ENCODE data around the gene RBPMS2. TPM values are rescaled to one million over a fixed set of nuclear protein-coding genes. Genes with fewer than 3 reads are reported as not detected.

RBPMS2 gene
- polyA plus RNA-seq, 1 of the 3 experiments (the other 2 are of a cell fraction), result 6.5 TPM

DNA sequence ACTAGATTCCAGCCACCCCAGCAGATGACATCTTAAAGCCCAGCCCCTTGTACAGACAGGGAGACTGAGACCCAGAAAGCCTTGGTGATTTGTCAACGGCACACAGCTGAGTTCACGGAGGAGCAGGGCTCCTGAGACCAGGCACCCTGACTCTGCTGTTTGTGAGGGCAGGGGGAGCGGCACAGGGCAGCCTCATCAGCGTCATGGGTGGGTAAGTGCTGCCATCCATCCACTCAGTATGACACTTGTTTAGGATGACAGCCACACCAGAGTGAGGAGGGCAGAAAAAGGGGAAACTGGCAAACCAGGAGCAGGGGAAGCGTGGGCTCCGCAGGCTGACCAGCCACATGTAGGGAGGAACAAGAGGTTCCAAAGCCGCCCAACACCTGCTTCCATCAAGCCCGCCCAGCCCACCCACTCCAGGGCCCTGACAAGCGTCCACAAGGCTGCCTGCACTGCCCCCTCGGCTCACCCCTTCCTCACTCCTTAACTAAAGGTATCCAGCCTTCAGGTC, 19.9 kb downstream of the RBPMS2 start:
- no peak overlapping the region for H3K4me2 ChIP-seq
- no peaks in the 10 kb centered on the region for H3K9me3 ChIP-seq
- ChIA-PET POLR2A (no interaction called here), CTCF (no interaction called here)
- H3K9ac ChIP-seq, result no peak overlapping the region
- H3K36me3 ChIP-seq (replicated peaks in 1 of 2; ENCODE audit: control insufficient read depth in 1 of 2, insufficient read depth in 2 of 2, low read length in 1 of 2), result no peaks in the 10 kb centered on the region
- no peaks in the 10 kb centered on the region for H3K9me2 ChIP-seq
- TF ChIP-seq EP300 (IDR thresholded peaks at IDR 0.05; ENCODE audit: borderline replicate concordance in 1 of 2, low read depth in 1 of 2, low read length in 1 of 2) (no peak), RAD21 (IDR thresholded peaks at IDR 0.05; ENCODE audit: low read length) (no peak), NRF1 (IDR thresholded peaks at IDR 0.05; ENCODE audit: low read depth, low read length) (no peak), EZH2phosphoT487 (IDR thresholded peaks at IDR 0.05; ENCODE audit: borderline replicate concordance, low read depth) (no peak), RCOR1 (IDR thresholded peaks at IDR 0.05; ENCODE audit: low read length) (no peak), SMC3 (IDR thresholded peaks at IDR 0.05; ENCODE audit: low read depth, low read length) (no peak), MEF2A (IDR thresholded peaks at IDR 0.05; ENCODE audit: borderline replicate concordance, low read depth) (no peak), TAF1 (IDR thresholded peaks at IDR 0.05; ENCODE audit: borderline replicate concordance, low read depth, low read length) (no peak)
- H3K79me2 ChIP-seq (ENCODE audit: insufficient read depth), result no peaks in the 10 kb centered on the region
- no peak for DNase-seq
- no peak overlapping the region for H2AFZ ChIP-seq (ENCODE audit: low read depth)
- no peaks in the 10 kb centered on the region for H3K27me3 ChIP-seq (ENCODE audit: insufficient read depth)
- no peaks in the 10 kb centered on the region for H3K4me1 ChIP-seq (ENCODE audit: control insufficient read depth in 1 of 2, insufficient read depth in 2 of 2, low read depth in 1 of 2, low read length in 1 of 2)
- 96% methylated on average over 6 of the region's 10 CpGs for WGBS (ENCODE audit: low lambda C conversion rate)
- H4K20me1 ChIP-seq (ENCODE audit: insufficient read depth), result no peaks in the 10 kb centered on the region
- H3K4me3 ChIP-seq (ENCODE audit: low read depth in 2 of 2, low read length in 1 of 2), result no peak overlapping the region
- H3K27ac ChIP-seq (ENCODE audit: low read depth in 2 of 2, low read length in 1 of 2), result no peak overlapping the region
- H3F3A ChIP-seq (replicated peaks; ENCODE audit: insufficient read depth), result no peaks in the 10 kb centered on the region

DNA sequence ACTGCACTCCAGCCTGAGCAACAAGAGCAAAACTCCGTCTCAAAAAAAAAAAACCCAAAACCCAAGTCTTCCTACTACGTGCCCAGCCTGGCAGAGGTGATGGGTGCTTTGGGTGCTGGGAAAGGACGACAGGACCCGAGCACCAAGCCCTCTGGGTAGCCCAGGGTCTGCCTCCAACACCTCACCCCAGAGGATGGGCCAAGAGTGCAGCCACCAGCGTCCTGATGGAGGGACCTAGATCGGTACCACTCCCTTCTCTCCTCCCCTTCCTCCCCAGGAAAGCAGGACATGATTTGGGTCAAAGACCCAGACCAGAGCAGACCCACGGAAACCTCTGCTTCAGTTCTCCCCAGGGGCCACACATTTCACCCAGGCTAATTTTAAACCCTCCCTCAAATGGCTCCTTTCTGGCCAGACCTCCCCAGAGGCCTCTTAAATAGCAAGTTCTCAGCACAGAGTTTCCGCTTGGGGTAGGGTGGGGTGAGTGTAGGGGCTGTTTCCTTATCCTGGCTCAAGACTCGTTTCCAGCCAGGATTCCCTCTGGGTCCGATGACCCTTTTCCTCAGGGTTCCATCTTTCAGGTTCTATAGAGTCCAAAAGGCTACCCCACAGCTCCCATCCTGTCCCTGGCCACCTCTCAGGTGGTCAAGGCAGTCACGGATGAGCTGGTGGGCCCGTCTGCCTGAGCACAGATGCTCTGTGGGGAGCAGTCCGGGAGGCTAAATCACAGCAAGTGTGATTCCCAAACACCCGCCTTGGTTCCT, 20.5 kb downstream of the RBPMS2 start:
- Histone ChIP-seq H3K4me2 (no peak overlapping the region), H3K4me3 (ENCODE audit: low read depth in 2 of 2, low read length in 1 of 2) (no peak overlapping the region), H3K27ac (ENCODE audit: low read depth in 2 of 2, low read length in 1 of 2) (no peak overlapping the region), H3K9ac (no peak overlapping the region), H4K20me1 (ENCODE audit: insufficient read depth) (no peaks in the 10 kb centered on the region), H3K79me2 (ENCODE audit: insufficient read depth) (no peaks in the 10 kb centered on the region), H3F3A (replicated peaks; ENCODE audit: insufficient read depth) (peaks cover under 1% of the 10 kb centered on the region), H3K9me2 (no peaks in the 10 kb centered on the region), H3K36me3 (replicated peaks in 1 of 2; ENCODE audit: control insufficient read depth in 1 of 2, insufficient read depth in 2 of 2, low read length in 1 of 2) (no peaks in the 10 kb centered on the region), H2AFZ (ENCODE audit: low read depth) (no peak overlapping the region), H3K27me3 (ENCODE audit: insufficient read depth) (no peaks in the 10 kb centered on the region), H3K9me3 (no peaks in the 10 kb centered on the region), H3K4me1 (ENCODE audit: control insufficient read depth in 1 of 2, insufficient read depth in 2 of 2, low read depth in 1 of 2, low read length in 1 of 2) (no peaks in the 10 kb centered on the region)
- POLR2A ChIA-PET, result no interaction called here
- TF ChIP-seq, protein P1, sequence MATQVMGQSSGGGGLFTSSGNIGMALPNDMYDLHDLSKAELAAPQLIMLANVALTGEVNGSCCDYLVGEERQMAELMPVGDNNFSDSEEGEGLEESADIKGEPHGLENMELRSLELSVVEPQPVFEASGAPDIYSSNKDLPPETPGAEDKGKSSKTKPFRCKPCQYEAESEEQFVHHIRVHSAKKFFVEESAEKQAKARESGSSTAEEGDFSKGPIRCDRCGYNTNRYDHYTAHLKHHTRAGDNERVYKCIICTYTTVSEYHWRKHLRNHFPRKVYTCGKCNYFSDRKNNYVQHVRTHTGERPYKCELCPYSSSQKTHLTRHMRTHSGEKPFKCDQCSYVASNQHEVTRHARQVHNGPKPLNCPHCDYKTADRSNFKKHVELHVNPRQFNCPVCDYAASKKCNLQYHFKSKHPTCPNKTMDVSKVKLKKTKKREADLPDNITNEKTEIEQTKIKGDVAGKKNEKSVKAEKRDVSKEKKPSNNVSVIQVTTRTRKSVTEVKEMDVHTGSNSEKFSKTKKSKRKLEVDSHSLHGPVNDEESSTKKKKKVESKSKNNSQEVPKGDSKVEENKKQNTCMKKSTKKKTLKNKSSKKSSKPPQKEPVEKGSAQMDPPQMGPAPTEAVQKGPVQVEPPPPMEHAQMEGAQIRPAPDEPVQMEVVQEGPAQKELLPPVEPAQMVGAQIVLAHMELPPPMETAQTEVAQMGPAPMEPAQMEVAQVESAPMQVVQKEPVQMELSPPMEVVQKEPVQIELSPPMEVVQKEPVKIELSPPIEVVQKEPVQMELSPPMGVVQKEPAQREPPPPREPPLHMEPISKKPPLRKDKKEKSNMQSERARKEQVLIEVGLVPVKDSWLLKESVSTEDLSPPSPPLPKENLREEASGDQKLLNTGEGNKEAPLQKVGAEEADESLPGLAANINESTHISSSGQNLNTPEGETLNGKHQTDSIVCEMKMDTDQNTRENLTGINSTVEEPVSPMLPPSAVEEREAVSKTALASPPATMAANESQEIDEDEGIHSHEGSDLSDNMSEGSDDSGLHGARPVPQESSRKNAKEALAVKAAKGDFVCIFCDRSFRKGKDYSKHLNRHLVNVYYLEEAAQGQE (IDR thresholded peaks at IDR 0.05; ENCODE audit: low read depth, low read length), result no peak
- TF ChIP-seq, protein P2, sequence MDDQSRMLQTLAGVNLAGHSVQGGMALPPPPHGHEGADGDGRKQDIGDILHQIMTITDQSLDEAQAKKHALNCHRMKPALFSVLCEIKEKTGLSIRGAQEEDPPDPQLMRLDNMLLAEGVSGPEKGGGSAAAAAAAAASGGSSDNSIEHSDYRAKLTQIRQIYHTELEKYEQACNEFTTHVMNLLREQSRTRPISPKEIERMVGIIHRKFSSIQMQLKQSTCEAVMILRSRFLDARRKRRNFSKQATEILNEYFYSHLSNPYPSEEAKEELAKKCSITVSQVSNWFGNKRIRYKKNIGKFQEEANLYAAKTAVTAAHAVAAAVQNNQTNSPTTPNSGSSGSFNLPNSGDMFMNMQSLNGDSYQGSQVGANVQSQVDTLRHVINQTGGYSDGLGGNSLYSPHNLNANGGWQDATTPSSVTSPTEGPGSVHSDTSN (IDR thresholded peaks at IDR 0.05), result no peak
- TF ChIP-seq TAF1 (IDR thresholded peaks at IDR 0.05; ENCODE audit: borderline replicate concordance, low read depth, low read length) (no peak), TEAD4 (IDR thresholded peaks at IDR 0.05; ENCODE audit: borderline replicate concordance, insufficient read depth) (no peak)
- WGBS (ENCODE audit: low lambda C conversion rate), result 96% methylated on average over 12 of the region's 14 CpGs
- CTCF ChIA-PET, result interaction anchor here (1.3 kb wide), 1 partner anchor 24 kb away, joined by 5 read pairs; no protein-coding TSS in a partner anchor
- no peak for DNase-seq
